Bronchial epithelial cell (primary cell): ENCODE measurements around the gene PCED1A. TPM values are rescaled to one million over a fixed set of nuclear protein-coding genes. Genes with fewer than 3 reads are reported as not detected.
"Not testable (repeated sequence)": the region's sequence is repeated elsewhere in the genome, so short reads cannot be mapped to it uniquely, and the experiment has no call there.

Experiments used
- DNase-seq: peaks from one replicate; pipeline ENCODE4 v3.0.0-alpha.2; 2010; ENCODE audit warnings: low read depth
- FAIRE-seq: peaks from 2 replicates; lab custom pipeline; 2011; peaks lifted over from hg19 to GRCh38; lab: Jason Lieb, UNC
- H3K27me3 ChIP-seq: 2 replicates; pipeline ENCODE4 v1.5.1; 2011; ENCODE audit warnings: low read length; ENCODE audit not compliant: control insufficient read depth, insufficient read depth
- H3K36me3 ChIP-seq: 2 replicates; pipeline ENCODE4 v1.5.1; 2011; ENCODE audit warnings: low read length; ENCODE audit not compliant: control insufficient read depth, insufficient read depth
- H3K4me3 ChIP-seq: 2 replicates; pipeline ENCODE4 v1.5.1; 2011; ENCODE audit warnings: mild to moderate bottlenecking, low read depth, low read length, control low read depth
- CTCF ChIP-seq: IDR thresholded peaks from 2 replicates; pipeline ENCODE4 v1.5.1; 2011; ENCODE audit warnings: mild to moderate bottlenecking, moderate library complexity, low read length, control low read depth, inconsistent platforms; ENCODE audit not compliant: insufficient read depth, severe bottlenecking
- total RNA-seq: library from RNA; depleted of rRNA; stranded (reverse); fragments of >200 nt; gene quantifications from 2 replicates; pipeline ENCODE4 v1.2.1, GENCODE V29; 2014

The PCED1A gene
- total RNA-seq, 1 donor from 2014 or later = 17.9 TPM

GRCh38 chr20:2833761-2834160 lies 6.7 kb downstream of the PCED1A start:
- DNase-seq = no peak
- H3K4me3 ChIP-seq = no peak overlapping the region
- TF ChIP-seq CTCF = no peak
- no peaks in the 10 kb centered on the region for H3K27me3 ChIP-seq
- FAIRE-seq = no peak
- H3K36me3 ChIP-seq = no peaks in the 10 kb centered on the region

- not testable (repeated sequence) for H3K4me3 ChIP-seq, FAIRE-seq, DNase-seq, H3K36me3 ChIP-seq, H3K27me3 ChIP-seq
Observed at GRCh38 chr20:2831206-2831605, 9.2 kb downstream of the PCED1A start.

GRCh38 chr20:2829376-2829775 lies 11.1 kb downstream of the PCED1A start:
- no peak for TF ChIP-seq CTCF
- no peak overlapping the region for H3K4me3 ChIP-seq
- FAIRE-seq (no peak), DNase-seq (no peak)
- H3K36me3 ChIP-seq = no peaks in the 10 kb centered on the region
- no peaks in the 10 kb centered on the region for H3K27me3 ChIP-seq

- DNase-seq (no peak), FAIRE-seq (no peak)
- no peaks in the 10 kb centered on the region for H3K36me3 ChIP-seq
- H3K27me3 ChIP-seq = peaks cover 3% of the 10 kb centered on the region
- no peak for TF ChIP-seq CTCF
- H3K4me3 ChIP-seq = no peak overlapping the region
Observed at GRCh38 chr20:2826655-2827054, 13.8 kb downstream of the PCED1A start.

- Histone ChIP-seq H3K27me3 (peaks cover 3% of the 10 kb centered on the region), H3K4me3 (no peak overlapping the region), H3K36me3 (no peaks in the 10 kb centered on the region)
- DNase-seq (no peak), FAIRE-seq (no peak)
- no peak for TF ChIP-seq CTCF
Observed at GRCh38 chr20:2825761-2826160, 14.7 kb downstream of the PCED1A start.

- no peak for TF ChIP-seq CTCF
- Histone ChIP-seq H3K27me3 (peaks cover 5% of the 10 kb centered on the region), H3K4me3 (no peak overlapping the region), H3K36me3 (no peaks in the 10 kb centered on the region)
- FAIRE-seq (no peak), DNase-seq (no peak)
Observed at GRCh38 chr20:2822073-2822472, 18.4 kb downstream of the PCED1A start.
